ENCODE measurements around the gene DPYD.

GRCh38 chr1:97145321-97145956 lies 775.4 kb downstream of the DPYD start:
- TF ChIP-seq FOXM1 (IDR thresholded peaks at IDR 0.05; ENCODE audit: borderline replicate concordance) = no peak
- no peak for TF ChIP-seq BHLHE40 (IDR thresholded peaks at IDR 0.05; ENCODE audit: borderline replicate concordance)
- no peak for TF ChIP-seq FOXA1 (IDR thresholded peaks at IDR 0.05)
- TF ChIP-seq SP1 (IDR thresholded peaks at IDR 0.05) = no peak
- no peak for TF ChIP-seq NFRKB (IDR thresholded peaks at IDR 0.05)
- TF ChIP-seq HDGF (IDR thresholded peaks at IDR 0.05; ENCODE audit: borderline replicate concordance) = no peak
- TF ChIP-seq SUZ12 (IDR thresholded peaks at IDR 0.05) = no peak
- TF ChIP-seq PKNOX1 (IDR thresholded peaks at IDR 0.05) = no peak

Data from HEK293T (cell line).